Fibroblast of skin of left biceps (primary cell): ENCODE results near the gene KCP.
A peak's percentile ranks its signal among the peaks of the same experiment; 100 is the strongest.
"Not testable (repeated sequence)": the region's sequence is repeated elsewhere in the genome, so short reads cannot be mapped to it uniquely, and the experiment has no call there.

Experiments
- DNase-seq, 2 experiments: peaks; one replicate each; pipeline ENCODE4 v3.0.0-alpha.2; 2013; ENCODE audit warnings: low read depth in 2 of 2

Gene KCP

DNA sequence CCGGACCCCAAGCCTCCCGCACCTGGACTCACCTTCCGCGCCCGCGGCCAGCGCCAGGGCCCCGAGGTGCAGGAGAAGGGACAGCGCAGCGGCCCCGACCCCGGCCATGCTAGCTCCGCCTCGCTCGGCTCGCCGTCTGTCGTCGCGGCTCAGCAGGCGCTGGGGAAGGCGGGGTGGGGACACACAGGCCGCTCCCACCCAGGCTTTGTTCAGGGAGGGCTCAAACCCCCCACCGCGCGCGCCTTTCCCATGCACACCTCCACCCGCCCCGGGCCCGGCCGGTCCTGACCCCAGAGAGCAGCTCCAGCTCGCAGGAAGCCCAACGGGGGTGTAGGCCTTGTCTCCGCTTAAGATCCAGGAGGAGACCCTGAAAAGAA, at the start of gene KCP:
TSS of gene KCP (minus strand) at position 141 of the 377 bp plus-strand sequence. CDS start at position 108, 33 bp downstream.
- no peak for DNase-seq

DNA sequence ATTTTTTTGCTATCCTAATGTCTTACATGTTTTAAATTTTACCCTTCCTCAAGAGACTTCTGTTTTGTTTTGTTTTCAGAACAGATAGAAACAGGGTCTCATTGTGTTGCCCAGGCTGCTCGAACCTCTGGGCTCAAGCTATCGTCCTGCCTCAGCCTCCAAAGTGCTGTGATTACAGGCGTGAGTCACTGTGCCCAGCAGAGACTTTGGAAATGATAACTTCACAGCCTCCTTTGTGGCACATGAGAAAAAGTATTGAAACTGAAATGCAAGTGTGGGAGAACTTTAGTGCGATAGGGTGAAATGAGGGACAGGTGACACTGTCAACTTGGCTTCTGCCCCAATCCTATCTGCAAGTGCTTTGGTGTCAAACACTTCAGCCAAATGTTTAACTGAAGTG, 48.8 kb upstream of the KCP start:
- no peak for DNase-seq

- DNase-seq: no peak
These were observed 45.5 kb upstream of the KCP start for GRCh38 chr7:128955981-128956380.

DNA sequence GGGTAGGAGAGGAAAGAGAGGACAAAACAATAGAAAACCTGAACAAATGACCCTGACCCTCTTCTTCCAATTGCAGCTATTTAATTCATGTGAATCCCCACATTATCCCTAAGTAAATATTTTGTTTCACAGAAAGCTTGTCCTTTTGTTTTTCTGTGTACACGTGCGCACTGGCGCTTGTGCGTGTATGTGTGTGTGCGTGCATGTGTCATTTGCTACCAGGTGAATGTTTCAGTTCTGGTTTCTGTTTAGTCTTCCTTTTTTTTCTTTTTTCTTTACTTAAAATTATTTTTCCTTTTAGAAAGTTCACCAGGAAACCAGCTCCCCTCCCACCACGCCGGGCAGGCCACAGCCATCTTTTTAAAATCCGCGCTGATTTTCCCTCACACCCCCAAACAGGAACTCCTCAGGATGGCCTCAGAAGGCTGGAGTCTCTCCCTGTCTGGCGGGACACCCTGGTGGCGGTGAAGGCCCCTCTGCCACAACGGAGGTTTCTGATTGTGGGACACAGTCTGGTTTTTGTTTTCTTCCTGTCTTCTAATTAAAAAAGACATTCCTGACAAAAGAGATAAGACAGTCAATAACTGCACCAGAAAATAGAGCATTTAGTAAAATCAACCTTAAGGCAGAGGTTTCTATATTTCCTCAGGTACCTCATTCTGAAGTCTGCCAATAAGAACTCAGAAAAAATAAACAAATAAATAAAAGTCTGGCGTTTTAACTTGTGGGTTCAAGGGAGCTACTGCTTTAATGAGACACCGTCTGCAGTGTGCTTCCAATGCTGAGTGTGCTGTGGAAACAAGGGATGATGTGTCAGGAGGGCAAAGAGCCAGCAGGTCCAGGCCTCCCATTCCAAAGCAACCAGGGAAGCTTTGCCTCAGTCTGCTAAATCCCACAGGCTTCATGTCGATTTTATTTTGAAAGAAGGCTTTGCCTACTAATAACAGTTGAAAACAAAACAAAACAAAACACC, 44.6 kb upstream of the KCP start:
- peak; percentile 14 to 18 for DNase-seq

- no peak for DNase-seq
These were observed 43.6 kb upstream of the KCP start for GRCh38 chr7:128954150-128954549.

DNA sequence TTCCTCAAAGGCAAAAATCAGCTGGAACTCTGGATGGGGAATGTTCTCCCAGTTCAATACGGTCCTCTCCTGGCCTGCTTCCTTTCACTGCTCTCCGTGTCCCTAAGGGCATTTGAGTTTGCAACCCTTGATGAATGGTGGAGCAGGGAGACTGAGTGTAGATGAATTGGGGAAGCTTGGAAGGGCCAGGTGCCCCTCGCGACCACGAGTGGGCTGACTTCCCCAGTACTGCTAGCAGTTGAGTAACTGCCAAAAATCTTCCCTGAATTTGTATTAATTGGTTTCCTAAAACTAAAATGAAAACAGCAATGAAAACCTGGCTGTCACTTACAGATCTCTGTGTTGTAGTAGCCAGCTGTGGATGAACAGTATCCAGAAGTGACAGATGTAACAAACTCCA, 40.8 kb upstream of the KCP start:
- DNase-seq: no peak

GRCh38 chr7:128948976-128949760, 38.7 kb upstream of the KCP start:
- no peak for DNase-seq

GRCh38 chr7:128948312-128948973, 37.9 kb upstream of the KCP start:
- no peak for DNase-seq

GRCh38 chr7:128947854-128948253, 37.3 kb upstream of the KCP start:
- DNase-seq: no peak

GRCh38 chr7:128946936-128947830, 36.7 kb upstream of the KCP start:
- DNase-seq: no peak

DNA sequence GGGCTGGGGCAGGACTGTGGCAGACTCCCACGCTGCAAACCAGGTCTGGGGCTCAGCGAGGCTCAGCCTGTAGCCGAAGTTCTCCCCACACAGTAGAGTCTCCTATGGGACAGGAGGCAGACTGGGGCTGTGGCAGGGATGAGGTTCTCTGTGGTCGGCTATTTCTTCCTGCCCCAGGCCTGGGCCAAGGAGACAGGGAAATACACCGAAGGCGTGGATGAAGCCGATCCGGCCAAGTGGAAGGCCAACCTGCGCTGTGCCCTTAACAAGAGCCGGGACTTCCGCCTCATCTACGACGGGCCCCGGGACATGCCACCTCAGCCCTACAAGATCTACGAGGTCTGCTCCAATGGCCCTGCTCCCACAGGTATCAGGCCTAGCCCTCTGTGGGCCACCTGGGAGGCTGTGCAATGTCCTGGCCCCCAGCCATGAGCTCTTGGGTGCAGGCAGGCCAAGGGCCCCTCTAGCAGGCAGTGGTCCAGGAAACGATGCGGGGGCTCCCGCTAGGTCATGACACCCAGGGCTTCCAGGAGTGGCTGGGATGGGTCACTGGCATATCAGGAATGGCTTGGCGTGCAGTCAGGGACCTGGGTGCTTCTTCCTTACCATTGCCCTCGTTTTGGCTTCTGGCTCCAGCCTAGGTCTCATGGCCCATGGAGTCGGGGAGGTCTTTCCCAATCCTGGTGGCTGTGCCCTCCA, 35.3 kb upstream of the KCP start:
- DNase-seq: no peak

- DNase-seq: no peak
These were observed 34.2 kb upstream of the KCP start for GRCh38 chr7:128944487-128945236.

GRCh38 chr7:128943251-128943650, 32.7 kb upstream of the KCP start:
- DNase-seq: not testable (repeated sequence)

DNA sequence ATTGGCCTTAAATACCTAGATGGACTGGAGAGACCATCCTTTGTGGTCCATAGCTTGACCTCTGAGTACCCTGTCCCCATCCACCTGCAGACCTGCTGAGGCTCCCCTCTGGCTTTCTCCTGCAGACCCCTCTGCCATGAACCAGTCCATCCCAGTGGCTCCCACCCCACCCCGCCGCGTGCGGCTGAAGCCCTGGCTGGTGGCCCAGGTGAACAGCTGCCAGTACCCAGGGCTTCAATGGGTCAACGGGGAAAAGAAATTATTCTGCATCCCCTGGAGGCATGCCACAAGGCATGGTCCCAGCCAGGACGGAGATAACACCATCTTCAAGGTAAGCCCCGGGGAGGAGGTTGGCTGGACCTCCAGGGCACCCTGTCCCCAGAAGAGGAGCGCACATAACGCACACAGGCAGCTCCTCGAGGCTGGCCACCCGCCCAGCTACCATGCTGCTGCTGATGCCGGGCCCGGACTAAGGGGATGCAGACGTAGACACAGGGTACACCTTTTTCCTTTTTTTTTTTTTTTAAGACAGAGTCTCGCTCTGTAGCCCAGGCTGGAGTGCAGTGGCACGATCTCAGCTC, 31.5 kb upstream of the KCP start:
- DNase-seq: no peak

DNA sequence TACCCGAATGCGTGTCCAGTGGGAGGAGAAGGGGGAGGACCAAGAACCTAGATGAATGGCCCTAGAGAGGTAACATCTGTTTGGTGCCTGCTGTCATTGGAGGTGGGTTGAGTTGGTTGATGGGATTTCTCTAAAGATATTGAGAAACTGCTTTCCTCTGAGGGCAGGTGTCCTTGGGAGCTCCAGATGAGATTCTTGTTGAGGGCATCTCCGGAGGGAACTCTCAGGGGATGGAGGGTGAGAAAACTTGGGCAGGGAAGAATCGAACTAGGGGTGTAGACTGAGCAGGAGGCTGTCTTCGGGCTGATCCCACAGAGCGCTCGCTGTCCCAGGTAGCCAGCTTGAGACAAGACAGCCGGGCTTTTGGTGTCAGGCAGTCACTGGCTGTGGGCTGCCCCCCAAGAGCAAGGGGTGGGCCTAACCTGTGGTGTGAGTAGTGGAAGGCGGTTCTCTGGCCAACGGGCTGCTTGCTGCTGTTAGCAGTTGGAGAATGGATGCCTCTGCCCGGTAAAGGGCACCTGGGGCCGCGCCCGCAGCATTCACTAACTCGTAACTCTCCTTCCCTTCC, 30.9 kb upstream of the KCP start:
- no peak for DNase-seq

DNA sequence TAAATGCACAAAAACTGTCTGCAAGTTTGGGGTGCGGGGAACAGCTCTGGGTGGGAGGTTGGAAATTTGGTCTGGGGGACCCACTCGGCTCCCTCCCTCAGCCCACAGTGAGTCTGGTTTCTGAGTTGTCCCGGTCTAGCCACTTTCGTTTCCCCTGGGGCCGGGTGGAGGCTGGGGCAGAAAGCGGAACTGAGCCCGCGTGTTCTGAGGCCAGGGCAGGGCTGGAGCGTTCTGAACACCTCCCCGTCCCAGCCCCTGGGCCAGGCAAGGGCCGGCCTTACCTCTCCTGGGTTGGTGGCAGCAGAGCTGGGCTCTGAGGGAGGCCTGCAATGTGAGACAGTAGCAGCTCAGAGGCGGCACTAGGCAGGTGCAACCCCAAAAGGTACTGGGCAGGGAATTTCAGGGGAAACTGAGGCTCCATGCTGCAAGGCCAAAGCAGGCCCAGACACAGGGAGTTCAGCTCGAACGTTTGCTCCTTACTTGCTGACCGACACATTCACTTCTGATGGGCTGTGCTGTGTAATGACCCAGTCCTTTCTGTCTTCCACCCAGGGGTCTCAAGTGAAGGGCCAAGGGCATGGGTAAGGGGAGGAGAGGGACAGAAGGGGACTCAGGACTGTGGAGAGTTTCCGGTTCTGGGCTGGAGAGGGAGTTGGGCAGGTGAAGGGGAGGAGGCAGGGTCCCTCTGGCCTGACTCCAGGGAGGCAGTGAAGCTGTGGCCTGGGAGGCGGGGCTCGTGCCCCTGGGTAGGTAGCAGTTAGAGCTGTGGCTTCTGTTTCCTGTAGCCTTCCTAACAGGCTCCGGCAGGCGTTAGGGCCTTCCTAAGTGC, 30.2 kb upstream of the KCP start:
- no peak for DNase-seq

GRCh38 chr7:128939861-128940410, 29.4 kb upstream of the KCP start:
- DNase-seq: no peak
